ENCODE results near the gene CACNA2D4. TPM values are rescaled to one million over a fixed set of nuclear protein-coding genes. Genes with fewer than 3 reads are reported as not detected.

Gene CACNA2D4
- total RNA-seq, 4 donors from 2014 or later: 3.3 to 29.1 (median 11.5) TPM

GRCh38 chr12:1820191-1820895 is 98.1 kb downstream of the CACNA2D4 start, which contains the start of gene LRTM2:
LRTM2 (plus strand) TSS chr12:1820565; CDS start chr12:1828149, 7,584 bp downstream.
- TF ChIP-seq CTCF (IDR thresholded peaks at IDR 0.05; ENCODE audit: low read depth): no peak

GRCh38 chr12:1819571-1819970 is 98.9 kb downstream of the CACNA2D4 start:
- no peak for TF ChIP-seq CTCF (IDR thresholded peaks at IDR 0.05; ENCODE audit: low read depth)

GRCh38 chr12:1819050-1819449 is 99.4 kb downstream of the CACNA2D4 start:
- no peak for TF ChIP-seq CTCF (IDR thresholded peaks at IDR 0.05; ENCODE audit: low read depth)

GRCh38 chr12:1816730-1817348 is 101.6 kb downstream of the CACNA2D4 start:
- TF ChIP-seq CTCF (IDR thresholded peaks at IDR 0.05; ENCODE audit: low read depth): no peak

GRCh38 chr12:1815814-1816729 is 102.4 kb downstream of the CACNA2D4 start:
- TF ChIP-seq CTCF (IDR thresholded peaks at IDR 0.05; ENCODE audit: low read depth): no peak

GRCh38 chr12:1815108-1815507 is 103.3 kb downstream of the CACNA2D4 start:
- no peak for TF ChIP-seq CTCF (IDR thresholded peaks at IDR 0.05; ENCODE audit: low read depth)

GRCh38 chr12:1814266-1814665 is 104.2 kb downstream of the CACNA2D4 start:
- TF ChIP-seq CTCF (IDR thresholded peaks at IDR 0.05; ENCODE audit: low read depth): no peak
